Measurements from ENCODE around the gene ADAMTSL2. TPM values are rescaled to one million over a fixed set of nuclear protein-coding genes. Genes with fewer than 3 reads are reported as not detected.
"Not testable (repeated sequence)": the region's sequence is repeated elsewhere in the genome, so short reads cannot be mapped to it uniquely, and the experiment has no call there.

The ADAMTSL2 gene
- total and polyA plus RNA-seq, 5 experiments from 2014 or later: 0.03 to 0.66 (median 0.29) TPM; not detected in 1

- DNase-seq (no peak), ATAC-seq (no peak)
- H3K4me1 Mint-ChIP-seq: peaks cover 9 to 21% (median 11%) of the 10 kb centered on the region in 4 donors
- no peaks in the 10 kb centered on the region for H3K9me3 Mint-ChIP-seq
- peaks cover 0 to 9% (median 0%) of the 10 kb centered on the region in 5 donors for H3K27me3 Mint-ChIP-seq
- no peaks in the 10 kb centered on the region for H3K36me3 Mint-ChIP-seq
- POLR2A ChIA-PET: no interaction called here
- no peak overlapping the region for H3K27ac Mint-ChIP-seq
- no peak overlapping the region for H3K4me3 Mint-ChIP-seq
These were observed 27.6 kb downstream of the ADAMTSL2 start for GRCh38 chr9:133561976-133562554.

DNA sequence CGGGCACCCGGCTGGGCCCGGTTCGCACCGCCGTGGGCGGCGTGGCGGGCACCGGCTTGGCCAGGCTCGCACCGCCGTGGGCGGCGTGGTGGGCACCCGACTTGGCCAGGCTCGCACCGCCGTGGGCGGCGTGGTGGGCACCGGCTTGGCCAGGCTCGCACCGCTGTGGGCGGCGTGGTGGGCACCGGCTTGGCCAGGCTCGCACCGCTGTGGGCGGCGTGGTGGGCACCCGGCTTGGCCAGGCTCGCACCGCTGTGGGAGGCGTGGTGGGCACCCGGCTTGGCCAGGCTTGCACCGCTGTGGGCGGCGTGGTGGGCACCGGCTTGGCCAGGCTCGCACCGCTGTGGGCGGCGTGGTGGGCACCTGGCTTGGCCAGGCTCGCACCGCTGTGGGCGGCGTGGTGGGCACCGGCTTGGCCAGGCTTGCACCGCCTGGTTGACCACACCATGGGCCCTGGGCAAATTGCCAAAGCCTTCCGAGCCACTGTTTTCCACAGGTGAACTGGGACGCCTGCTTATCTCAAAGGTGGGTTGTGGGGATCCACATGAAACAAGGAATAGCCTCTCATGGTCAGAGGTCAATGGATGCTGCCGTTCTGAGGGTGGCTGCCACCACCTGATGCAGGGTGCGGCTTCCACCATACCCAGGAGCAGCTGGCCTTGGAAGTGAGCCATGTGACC, 28.2 kb downstream of the ADAMTSL2 start:
- no peaks in the 10 kb centered on the region for H3K9me3 Mint-ChIP-seq
- no peaks in the 10 kb centered on the region for H3K36me3 Mint-ChIP-seq
- ATAC-seq (no peak), DNase-seq (no peak)
- H3K27me3 Mint-ChIP-seq: peaks cover 0 to 5% (median 0%) of the 10 kb centered on the region in 5 donors
- H3K4me1 Mint-ChIP-seq: peaks cover 9 to 21% (median 11%) of the 10 kb centered on the region in 4 donors
- POLR2A ChIA-PET: no interaction called here
- peak overlapping the region in 1 of 10 donors; percentile 91 for H3K27ac Mint-ChIP-seq
- H3K4me3 Mint-ChIP-seq: no peak overlapping the region

DNA sequence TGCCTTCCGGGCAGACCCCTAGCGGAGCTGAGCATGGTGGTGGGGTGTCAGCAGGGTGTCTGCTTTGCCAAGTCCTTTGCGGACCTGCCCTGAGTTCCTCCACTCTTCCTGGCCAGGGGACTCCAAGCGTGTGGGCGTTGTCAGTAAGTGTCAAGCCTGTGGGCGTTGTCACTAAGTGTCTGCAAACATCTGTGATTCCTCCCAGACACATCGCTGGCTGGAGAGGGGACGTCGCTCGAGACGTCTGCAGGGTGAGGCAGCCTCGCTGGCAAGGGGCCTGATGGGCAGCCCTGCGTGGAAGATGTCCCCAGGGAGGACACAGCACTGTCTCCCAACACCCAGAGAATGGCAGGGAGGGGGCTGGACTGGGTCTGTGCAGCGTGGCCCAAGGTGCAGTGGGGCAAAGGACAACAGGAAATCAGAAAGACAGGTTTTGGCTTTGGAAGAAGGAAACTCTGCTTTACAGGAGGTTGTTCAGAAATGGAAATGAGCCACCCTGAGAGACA, 28.8 kb downstream of the ADAMTSL2 start:
- no peak for ATAC-seq
- Mint-ChIP-seq H3K9me3 (no peaks in the 10 kb centered on the region), H3K27me3 (peaks cover 0 to 3% (median 0%) of the 10 kb centered on the region in 5 donors), H3K27ac (peak overlapping the region in 6 of 10 donors; percentile 24 to 91 (median 76)), H3K36me3 (no peaks in the 10 kb centered on the region), H3K4me1 (peaks cover 6 to 16% (median 11%) of the 10 kb centered on the region in 4 donors), H3K4me3 (peak overlapping the region in 1 of 10 donors; percentile 9)
- POLR2A ChIA-PET: no interaction called here
- no peak for DNase-seq

GRCh38 chr9:133563814-133564213, 29.3 kb downstream of the ADAMTSL2 start:
- ATAC-seq, H3K9me3 Mint-ChIP-seq, H3K27me3 Mint-ChIP-seq, POLR2A ChIA-PET, DNase-seq, H3K36me3 Mint-ChIP-seq: not testable (repeated sequence)
- peaks cover 4 to 12% (median 10%) of the 10 kb centered on the region in 4 donors for H3K4me1 Mint-ChIP-seq
- H3K4me3 Mint-ChIP-seq: peak overlapping the region in 1 of 10 donors; percentile 9
- H3K27ac Mint-ChIP-seq: peak overlapping the region in 6 of 10 donors; percentile 24 to 91 (median 76)

GRCh38 chr9:133564451-133565116, 30.1 kb downstream of the ADAMTSL2 start:
- Mint-ChIP-seq H3K27ac (peak overlapping the region in 1 of 10 donors; percentile 91), H3K36me3 (no peaks in the 10 kb centered on the region), H3K9me3 (no peaks in the 10 kb centered on the region), H3K27me3 (peaks cover 0 to 2% (median 0%) of the 10 kb centered on the region in 5 donors), H3K4me3 (no peak overlapping the region), H3K4me1 (peaks cover 6 to 11% (median 10%) of the 10 kb centered on the region in 4 donors)
- DNase-seq (no peak), ATAC-seq (no peak)
- POLR2A ChIA-PET: no interaction called here

- POLR2A ChIA-PET: no interaction called here
- no peak overlapping the region for H3K4me3 Mint-ChIP-seq
- DNase-seq: no peak
- peaks cover 0 to 2% (median 0%) of the 10 kb centered on the region in 5 donors for H3K27me3 Mint-ChIP-seq
- H3K36me3 Mint-ChIP-seq: no peaks in the 10 kb centered on the region
- H3K4me1 Mint-ChIP-seq: peaks cover 6 to 11% (median 8%) of the 10 kb centered on the region in 4 donors
- no peak for ATAC-seq
- no peak overlapping the region for H3K27ac Mint-ChIP-seq
- H3K9me3 Mint-ChIP-seq: no peaks in the 10 kb centered on the region
These were observed 31.9 kb downstream of the ADAMTSL2 start for GRCh38 chr9:133566382-133566781.

- H3K27me3 Mint-ChIP-seq: peaks cover 0 to 2% (median 0%) of the 10 kb centered on the region in 5 donors
- H3K9me3 Mint-ChIP-seq: no peaks in the 10 kb centered on the region
- H3K27ac Mint-ChIP-seq: no peak overlapping the region
- POLR2A ChIA-PET: no interaction called here
- H3K4me1 Mint-ChIP-seq: peaks cover 6 to 10% (median 8%) of the 10 kb centered on the region in 4 donors
- no peaks in the 10 kb centered on the region for H3K36me3 Mint-ChIP-seq
- ATAC-seq: no peak
- no peak for DNase-seq
- no peak overlapping the region for H3K4me3 Mint-ChIP-seq
These were observed 32.3 kb downstream of the ADAMTSL2 start for GRCh38 chr9:133566817-133567216.

DNA sequence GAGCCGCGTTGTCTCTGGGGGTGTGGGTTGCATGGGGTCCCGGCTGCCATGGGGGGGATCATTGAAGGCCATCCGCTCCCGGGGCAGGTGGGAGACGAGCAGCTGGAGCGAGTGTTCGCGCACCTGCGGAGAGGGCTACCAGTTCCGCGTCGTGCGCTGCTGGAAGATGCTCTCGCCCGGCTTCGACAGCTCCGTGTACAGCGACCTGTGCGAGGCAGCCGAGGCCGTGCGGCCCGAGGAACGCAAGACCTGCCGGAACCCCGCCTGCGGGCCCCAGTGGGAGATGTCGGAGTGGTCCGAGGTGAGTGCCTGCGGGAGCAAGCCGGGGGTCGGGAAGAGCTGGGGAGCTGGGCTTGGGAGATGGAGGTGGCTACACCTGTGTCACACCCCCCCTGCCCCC, 33.7 kb downstream of the ADAMTSL2 start:
- POLR2A ChIA-PET: no interaction called here
- no peak overlapping the region for H3K27ac Mint-ChIP-seq
- no peaks in the 10 kb centered on the region for H3K36me3 Mint-ChIP-seq
- peaks cover 0 to 2% (median 0%) of the 10 kb centered on the region in 5 donors for H3K27me3 Mint-ChIP-seq
- H3K4me1 Mint-ChIP-seq: peaks cover 4 to 7% (median 7%) of the 10 kb centered on the region in 4 donors
- H3K9me3 Mint-ChIP-seq: no peaks in the 10 kb centered on the region
- H3K4me3 Mint-ChIP-seq: no peak overlapping the region
- no peak for ATAC-seq
- DNase-seq: no peak

DNA sequence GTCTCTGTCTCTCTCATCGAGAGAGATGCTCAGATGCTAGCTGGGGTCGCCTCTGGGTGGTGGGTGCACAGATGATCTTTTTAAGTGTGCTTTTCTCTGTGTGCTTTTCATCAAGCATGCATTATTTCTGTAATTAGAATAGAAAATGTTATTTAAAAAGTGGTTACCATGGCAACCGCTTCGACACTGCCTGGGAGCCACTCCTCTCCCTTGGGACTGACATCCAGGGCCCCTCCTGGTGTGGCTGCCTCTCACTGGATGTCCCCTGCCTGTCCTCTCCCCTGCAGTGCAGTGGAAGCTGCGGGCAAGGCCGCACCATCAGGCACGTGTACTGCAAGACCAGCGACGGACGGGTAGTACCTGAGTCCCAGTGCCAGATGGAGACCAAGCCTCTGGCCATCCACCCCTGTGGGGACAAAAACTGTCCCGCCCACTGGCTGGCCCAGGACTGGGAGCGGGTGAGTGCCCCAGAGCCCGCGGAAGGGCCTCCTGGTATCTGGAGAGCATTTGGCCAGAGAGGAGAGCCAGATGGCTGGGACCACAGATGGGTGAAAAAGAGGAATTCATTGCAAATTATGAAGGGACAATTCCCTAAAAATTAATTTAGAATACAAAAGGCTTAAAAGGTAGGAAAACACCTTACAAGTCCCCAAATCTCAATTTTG, 34.7 kb downstream of the ADAMTSL2 start:
- H3K4me1 Mint-ChIP-seq: peaks cover 0 to 2% (median 1%) of the 10 kb centered on the region in 4 donors
- no peaks in the 10 kb centered on the region for H3K36me3 Mint-ChIP-seq
- ATAC-seq (no peak), DNase-seq (no peak)
- H3K27ac Mint-ChIP-seq: peak overlapping the region in 1 of 10 donors; percentile 79
- POLR2A ChIA-PET: no interaction called here
- H3K9me3 Mint-ChIP-seq: no peaks in the 10 kb centered on the region
- peaks cover 0 to 2% (median 0%) of the 10 kb centered on the region in 5 donors for H3K27me3 Mint-ChIP-seq
- H3K4me3 Mint-ChIP-seq: no peak overlapping the region

GRCh38 chr9:133569891-133570690, 35.6 kb downstream of the ADAMTSL2 start:
- H3K4me3 Mint-ChIP-seq: no peak overlapping the region
- DNase-seq: no peak
- no peak for ATAC-seq
- H3K9me3 Mint-ChIP-seq: no peaks in the 10 kb centered on the region
- H3K36me3 Mint-ChIP-seq: no peaks in the 10 kb centered on the region
- peaks cover 0 to 2% (median 1%) of the 10 kb centered on the region in 4 donors for H3K4me1 Mint-ChIP-seq
- H3K27ac Mint-ChIP-seq: no peak overlapping the region
- H3K27me3 Mint-ChIP-seq: peaks cover 0 to 2% (median 1%) of the 10 kb centered on the region in 5 donors
- POLR2A ChIA-PET: no interaction called here

DNA sequence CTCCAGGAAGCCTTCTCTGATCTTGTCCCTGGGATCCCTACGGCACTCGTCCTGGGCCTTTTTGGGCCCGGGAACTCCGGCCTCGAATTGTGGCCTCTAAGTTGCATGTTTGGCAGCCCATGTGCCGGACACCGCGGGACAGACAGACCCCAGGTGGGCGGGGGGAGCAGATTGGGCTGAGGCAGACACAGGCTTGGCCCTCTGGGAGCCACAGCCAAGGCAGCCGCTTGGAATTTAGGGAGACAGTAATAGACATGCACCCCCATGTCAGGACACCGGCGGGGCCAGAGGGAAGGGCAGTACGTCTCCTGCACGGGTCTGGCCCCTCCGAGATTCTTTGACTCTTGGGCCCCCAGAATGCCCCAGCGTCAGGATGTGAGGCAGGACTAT, 36.2 kb downstream of the ADAMTSL2 start:
- Mint-ChIP-seq H3K4me1 (peaks cover 0 to 6% (median 1%) of the 10 kb centered on the region in 4 donors), H3K27ac (no peak overlapping the region)
- no peak for ATAC-seq

GRCh38 chr9:133571391-133571890, 36.9 kb downstream of the ADAMTSL2 start:
- ATAC-seq (no peak), DNase-seq (no peak)
- POLR2A ChIA-PET: no interaction called here
- Mint-ChIP-seq H3K4me3 (no peak overlapping the region), H3K27me3 (peaks cover 1 to 13% (median 6%) of the 10 kb centered on the region in 5 donors), H3K9me3 (no peaks in the 10 kb centered on the region), H3K4me1 (peaks cover 0 to 6% (median 0%) of the 10 kb centered on the region in 4 donors), H3K36me3 (no peaks in the 10 kb centered on the region), H3K27ac (no peak overlapping the region)

More for the DNA sequence above, 36.2 kb downstream of the ADAMTSL2 start:
- no peaks in the 10 kb centered on the region for H3K36me3 Mint-ChIP-seq
- POLR2A ChIA-PET: no interaction called here
- no peak overlapping the region for H3K4me3 Mint-ChIP-seq
- no peaks in the 10 kb centered on the region for H3K9me3 Mint-ChIP-seq
- DNase-seq: no peak
- peaks cover 1 to 6% (median 4%) of the 10 kb centered on the region in 5 donors for H3K27me3 Mint-ChIP-seq
